Measurements from ENCODE around the gene SEMA3D. TPM values are rescaled to one million over a fixed set of nuclear protein-coding genes. Genes with fewer than 3 reads are reported as not detected.

Gene SEMA3D
- 0.68 and 1.5 TPM in 2 replicates for total RNA-seq

DNA sequence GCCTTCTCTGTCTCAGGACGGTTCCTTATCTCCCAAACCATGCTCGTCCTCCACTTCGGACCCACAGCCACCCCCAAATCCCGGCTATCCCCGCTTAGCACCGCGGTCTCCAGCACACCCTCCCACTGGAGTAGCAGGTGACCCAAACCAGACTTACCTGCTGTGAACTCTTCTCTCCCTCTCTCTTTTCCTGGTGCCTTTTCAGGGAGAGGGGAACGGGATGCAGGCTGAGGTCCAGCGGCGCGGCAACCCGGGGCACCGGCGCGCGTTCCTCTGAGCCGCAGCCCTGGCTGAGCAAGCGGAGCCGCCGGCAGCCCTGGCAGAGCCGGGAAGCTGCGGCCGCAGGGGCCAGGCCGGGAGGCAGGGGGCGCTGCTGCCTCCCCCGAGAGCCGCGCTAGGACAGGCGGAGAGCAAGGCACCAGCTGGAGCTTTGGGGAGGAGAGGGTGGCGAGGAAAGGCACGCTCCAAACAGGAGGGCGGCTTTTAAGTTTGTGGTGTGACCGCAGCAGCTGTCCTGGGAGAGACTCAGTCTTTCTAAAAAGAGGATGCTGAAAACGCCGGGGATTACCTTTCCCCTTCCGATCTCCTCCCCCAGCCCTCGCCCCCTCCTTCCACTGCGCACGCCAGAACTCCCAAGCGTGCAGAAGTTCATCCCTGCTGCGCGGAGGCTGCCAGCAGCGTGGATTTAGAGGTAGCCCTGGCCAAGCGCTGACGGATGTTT, at the start of gene SEMA3D:
Gene SEMA3D (minus strand): TSS at position 536 of the 721 bp plus-strand sequence. CDS start 65,165 bp downstream, outside the sequence.
- DNase-seq (ENCODE audit: extremely low read depth, low read depth, low spot score) = no peak

DNA sequence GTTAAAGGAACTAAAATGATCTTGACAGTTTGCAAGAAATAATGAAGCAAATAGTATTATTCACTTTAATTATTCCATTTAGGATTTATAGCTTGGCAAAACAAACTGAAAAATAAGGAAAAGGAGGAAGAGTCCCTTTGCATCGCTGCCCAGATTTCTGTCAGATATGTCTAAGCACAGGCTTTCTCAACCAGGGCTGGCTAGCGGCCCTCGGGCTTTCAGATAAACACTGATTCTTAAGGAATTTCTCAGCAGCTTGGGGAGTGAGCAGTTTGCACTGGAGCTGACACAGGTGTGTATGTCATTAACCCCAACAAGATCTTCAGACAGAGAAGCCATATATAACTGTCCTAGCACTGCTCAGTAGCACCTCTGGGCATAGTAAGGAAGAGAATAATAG, 47.9 kb upstream of the SEMA3D start:
- DNase-seq (ENCODE audit: extremely low read depth, low read depth, low spot score) = no peak

DNA sequence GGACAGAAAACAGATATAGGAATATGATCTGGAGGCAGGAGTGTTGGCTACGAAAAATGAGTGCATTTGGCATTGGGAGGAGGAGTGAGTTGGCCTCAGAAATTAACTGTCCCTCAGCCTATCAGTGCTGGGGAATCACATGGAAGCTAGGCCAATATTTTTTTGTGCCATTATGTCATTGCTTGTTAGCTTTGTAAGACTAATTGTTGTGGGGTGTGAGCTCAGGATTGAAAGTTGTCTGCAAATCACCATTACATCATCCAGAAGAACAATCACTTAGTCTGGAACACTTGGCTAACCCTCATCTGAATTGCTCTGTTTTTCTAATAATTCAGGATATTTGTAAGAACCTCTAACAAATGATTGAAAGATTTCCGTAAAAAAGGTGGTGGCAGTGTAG, 45.2 kb upstream of the SEMA3D start:
- DNase-seq (ENCODE audit: extremely low read depth, low read depth, low spot score) = no peak

GRCh38 chr7:85230623-85231022, 43.8 kb upstream of the SEMA3D start:
- no peak for DNase-seq (ENCODE audit: extremely low read depth, low read depth, low spot score)

GRCh38 chr7:85229544-85229943, 42.7 kb upstream of the SEMA3D start:
- no peak for DNase-seq (ENCODE audit: extremely low read depth, low read depth, low spot score)

- no peak for DNase-seq (ENCODE audit: extremely low read depth, low read depth, low spot score)
Measured at GRCh38 chr7:85226361-85227085, 39.7 kb upstream of the SEMA3D start.

GRCh38 chr7:85224171-85224570, 37.3 kb upstream of the SEMA3D start:
- no peak for DNase-seq (ENCODE audit: extremely low read depth, low read depth, low spot score)

DNA sequence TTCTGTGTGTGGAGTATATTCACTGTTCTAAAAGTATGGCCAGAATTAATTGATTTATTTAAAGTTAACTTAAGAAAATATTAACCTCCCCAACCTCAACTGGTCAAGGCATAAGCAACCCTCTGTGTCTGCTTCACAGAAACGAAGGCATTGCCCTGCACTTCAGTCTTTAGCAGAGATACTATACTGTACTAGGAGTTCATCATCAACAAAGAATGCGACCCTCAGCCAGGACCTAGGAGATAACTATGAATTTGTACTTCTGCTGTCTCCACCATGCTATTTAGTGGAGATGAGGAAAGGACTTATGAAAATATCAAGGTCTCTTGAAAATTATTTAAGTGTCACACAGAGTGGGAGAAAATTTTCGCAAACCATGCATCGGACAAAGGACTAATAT, 35.7 kb upstream of the SEMA3D start:
- no peak for DNase-seq (ENCODE audit: extremely low read depth, low read depth, low spot score)

GRCh38 chr7:85221796-85222195, 34.9 kb upstream of the SEMA3D start:
- DNase-seq (ENCODE audit: extremely low read depth, low read depth, low spot score) = no peak

DNA sequence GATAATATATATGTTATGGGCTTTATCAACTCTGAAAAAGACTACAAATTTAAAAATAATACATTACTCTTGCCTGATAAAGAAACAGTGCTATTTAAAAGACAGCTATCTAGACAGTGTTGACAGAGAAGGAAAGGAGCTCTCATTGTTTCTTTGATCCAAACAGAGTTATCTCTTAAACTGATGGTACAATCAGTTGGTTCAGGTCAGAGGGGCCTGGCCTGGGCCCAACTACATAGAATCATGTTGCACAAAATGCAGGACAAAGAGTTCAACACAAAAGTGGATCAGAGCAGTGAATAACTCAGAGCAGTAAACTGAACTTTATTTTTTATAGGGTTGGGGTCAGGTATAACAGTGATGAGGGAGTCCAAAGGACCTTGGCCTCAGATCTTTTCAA, 33.8 kb upstream of the SEMA3D start:
- no peak for DNase-seq (ENCODE audit: extremely low read depth, low read depth, low spot score)

DNA sequence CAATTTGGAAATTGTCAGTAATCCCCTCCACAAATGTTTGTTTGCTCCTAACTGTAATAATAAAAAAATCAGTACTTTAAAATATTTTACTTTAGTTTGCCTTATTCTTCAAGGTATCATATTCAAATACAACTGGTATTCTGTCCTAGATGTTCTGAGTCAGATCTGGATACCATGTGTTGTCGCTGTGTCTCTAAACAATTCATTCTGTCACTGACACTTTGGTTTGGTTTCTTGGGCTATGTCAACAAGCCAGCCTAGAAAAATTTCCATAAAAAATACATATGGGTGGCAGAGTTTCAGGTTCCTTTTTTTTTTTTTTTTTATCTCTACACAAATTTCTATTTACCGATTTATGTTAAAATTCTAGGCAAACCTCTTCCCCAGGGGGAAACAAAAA, 33.2 kb upstream of the SEMA3D start:
- DNase-seq (ENCODE audit: extremely low read depth, low read depth, low spot score) = no peak

GRCh38 chr7:85217085-85217484, 30.2 kb upstream of the SEMA3D start:
- DNase-seq (ENCODE audit: extremely low read depth, low read depth, low spot score) = no peak

DNA sequence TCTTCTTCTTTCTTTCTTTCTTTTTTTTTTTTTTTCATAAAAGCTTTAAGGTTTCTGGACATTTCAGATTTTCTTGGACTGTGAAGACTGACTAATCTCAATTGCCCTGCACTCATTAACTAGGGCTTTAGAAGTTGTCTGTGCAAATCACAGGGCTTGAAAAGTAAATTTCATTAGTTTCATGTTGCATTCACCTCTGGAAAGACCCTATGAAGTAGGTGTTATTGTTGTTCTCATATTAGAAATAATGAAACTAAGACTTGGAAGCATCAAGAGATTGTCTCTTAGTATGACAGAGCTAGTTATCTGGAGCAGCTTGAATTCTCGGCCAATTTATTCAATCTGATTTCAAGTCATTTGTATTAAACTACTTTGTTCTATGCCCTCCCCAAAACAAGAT, 28.2 kb upstream of the SEMA3D start:
- no peak for DNase-seq (ENCODE audit: extremely low read depth, low read depth, low spot score)

GRCh38 chr7:85213500-85213899, 26.6 kb upstream of the SEMA3D start:
- no peak for DNase-seq (ENCODE audit: extremely low read depth, low read depth, low spot score)

DNA sequence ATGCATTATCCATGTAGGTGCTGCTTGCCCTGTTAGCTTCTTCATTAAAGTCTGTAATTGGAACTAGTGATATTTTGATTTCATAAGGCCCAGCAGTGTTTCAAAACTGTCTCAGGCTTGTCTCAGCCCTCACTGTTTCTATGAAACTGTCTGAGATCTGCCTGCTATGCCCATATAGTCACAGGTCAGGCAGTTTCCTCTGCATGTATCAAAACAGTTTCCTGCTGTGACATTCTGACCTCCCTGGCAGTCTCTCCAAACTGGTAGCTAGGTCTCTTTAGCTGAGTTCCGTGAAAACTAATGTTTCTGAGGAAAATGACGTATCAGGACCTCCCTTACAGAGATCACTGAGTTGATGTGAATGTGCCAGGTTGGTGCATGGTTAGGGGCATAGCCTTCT, 18.9 kb upstream of the SEMA3D start:
- DNase-seq (ENCODE audit: extremely low read depth, low read depth, low spot score) = no peak

GRCh38 chr7:85204496-85204895, 17.6 kb upstream of the SEMA3D start:
- no peak for DNase-seq (ENCODE audit: extremely low read depth, low read depth, low spot score)

DNA sequence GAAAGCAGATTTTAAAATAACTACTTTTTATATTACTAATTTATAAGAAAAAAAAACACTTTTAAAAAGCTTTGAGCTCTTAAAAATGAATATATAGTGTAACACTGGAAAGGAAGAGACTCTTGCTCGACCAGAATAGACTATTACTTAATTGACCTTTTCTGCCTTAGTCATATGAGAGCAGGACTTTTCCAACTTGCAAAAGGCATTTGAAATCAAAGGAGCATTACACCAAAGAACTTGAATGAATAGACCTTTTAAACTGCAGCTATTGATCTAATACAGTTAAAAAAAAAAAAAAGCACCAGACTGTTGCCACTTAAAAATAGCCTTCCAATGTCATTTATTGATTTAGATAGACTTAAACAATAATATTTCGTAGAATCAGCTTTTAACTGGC, 17.2 kb upstream of the SEMA3D start:
- no peak for DNase-seq (ENCODE audit: extremely low read depth, low read depth, low spot score)

- no peak for DNase-seq (ENCODE audit: extremely low read depth, low read depth, low spot score)
Measured at GRCh38 chr7:85201209-85201608, 14.4 kb upstream of the SEMA3D start.

DNA sequence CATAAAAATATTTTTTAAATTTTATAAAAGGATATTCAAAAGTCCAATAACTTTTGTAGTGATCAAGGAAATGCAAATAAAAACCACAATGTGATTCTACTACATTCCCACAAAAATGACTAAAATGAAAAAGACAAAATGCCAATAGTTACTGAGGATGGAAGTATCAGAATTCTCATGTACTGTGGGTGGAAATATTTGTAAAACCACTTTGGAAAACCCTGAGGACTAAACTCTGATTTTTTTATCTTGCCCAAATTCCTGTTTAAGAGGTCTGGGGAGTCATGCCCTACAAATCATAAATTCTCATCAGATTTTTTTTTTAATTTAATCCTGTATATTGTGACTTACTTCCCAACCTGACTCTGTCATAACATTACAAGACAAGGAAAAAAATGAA, 9.8 kb upstream of the SEMA3D start:
- no peak for DNase-seq (ENCODE audit: extremely low read depth, low read depth, low spot score)

- DNase-seq (ENCODE audit: extremely low read depth, low read depth, low spot score) = no peak
Measured at GRCh38 chr7:85191383-85191782, 4.5 kb upstream of the SEMA3D start.

DNA sequence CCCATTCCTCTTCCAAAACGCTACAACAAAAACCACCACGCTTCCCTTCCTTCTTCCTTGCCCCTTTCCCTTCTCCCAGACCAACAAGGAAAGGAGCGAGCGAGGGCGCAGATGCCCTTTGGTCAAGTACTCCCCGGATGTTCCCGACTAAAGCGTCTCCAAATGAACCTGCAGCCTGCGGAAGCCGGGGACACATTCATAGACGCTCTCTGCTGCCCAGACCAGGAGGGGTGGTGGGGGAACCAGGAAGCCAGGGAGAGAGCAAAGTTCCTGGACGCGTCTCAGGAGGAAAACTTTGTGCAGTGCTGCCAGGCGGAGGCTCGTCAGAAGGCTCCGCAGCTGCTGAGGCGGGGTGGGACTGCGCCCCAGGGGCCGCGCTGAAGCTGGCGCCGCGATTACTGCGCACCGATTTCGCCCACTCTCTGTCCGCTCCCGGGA, 754 bp downstream of the SEMA3D start:
- DNase-seq (ENCODE audit: extremely low read depth, low read depth, low spot score) = no peak

GRCh38 chr7:85185424-85186082, 1.3 kb downstream of the SEMA3D start:
- DNase-seq (ENCODE audit: extremely low read depth, low read depth, low spot score) = no peak
